GM12878 (cell line): ENCODE data around the gene TBC1D5. TPM values are rescaled to one million over a fixed set of nuclear protein-coding genes. Genes with fewer than 3 reads are reported as not detected.

Source experiments
- ATAC-seq: fragments of 200-7000 bp; cut with Tn5 transposase; 3 replicates; pipeline ENCODE4 v1.9.1; 2020; ENCODE audit warnings: mild to moderate bottlenecking, moderate library complexity
- BruUV-seq: library from RNA; stranded (reverse); fragments of 400-500 nt; replicated peaks from 2 replicates; lab custom pipeline; 2021; lab: Mats Ljungman, UMichigan
- CTCF ChIA-PET: fragments of 300-600 bp; sonication (Branson Sonifier 250); formaldehyde crosslinking; extraction: SDS; loops from one replicate; lab custom pipeline; 2021; ENCODE audit warnings: inconsistent platforms; lab: Yijun Ruan, JAX
- POLR2A ChIA-PET: fragments of 350-600 bp; formaldehyde crosslinking; extraction: SDS; loops from one replicate; lab custom pipeline; 2021; ENCODE audit warnings: inconsistent platforms; lab: Charles Lee
- RAD21 ChIA-PET: fragments of 300-600 bp; sonication (Branson Sonifier 250); formaldehyde crosslinking; loops from one replicate; lab custom pipeline; 2023; ENCODE audit warnings: antibody characterized with exemption; ENCODE audit not compliant: unreplicated experiment; lab: Charles Lee
- SMC1A ChIA-PET: fragments of 300-600 bp; sonication (Branson Sonifier 250); formaldehyde crosslinking; loops from one replicate; lab custom pipeline; 2023; ENCODE audit not compliant: unreplicated experiment, uncharacterized antibody; lab: Charles Lee
- DNase-seq: peaks from one replicate; pipeline ENCODE4 v3.0.0-alpha.2; 2011; ENCODE audit warnings: low read depth, low spot score
- FAIRE-seq: peaks from 3 replicates; lab custom pipeline; 2011; peaks lifted over from hg19 to GRCh38; lab: Jason Lieb, UNC
- H2AFZ ChIP-seq: 2 replicates; pipeline ENCODE4 v1.6.0; 2011; ENCODE audit warnings: low read depth, low read length, control low read depth; ENCODE audit not compliant: control insufficient read depth
- H3K27ac ChIP-seq: 2 replicates; pipeline ENCODE4 v1.5.1; 2011; ENCODE audit warnings: control low read depth; ENCODE audit not compliant: control insufficient read depth, insufficient read depth
- H3K27me3 ChIP-seq, 2 experiments: replicated peaks in 1 of 2; 2 replicates each; pipeline versions ENCODE4 v1.6.0 to v1.6.1; 2011; ENCODE audit warnings: low read length in 1 of 2; ENCODE audit not compliant: control insufficient read depth in 2 of 2, insufficient read depth in 2 of 2
- H3K36me3 ChIP-seq, 2 experiments: 2 replicates each; pipeline ENCODE4 v1.5.1; 2011; ENCODE audit warnings: low read length in 1 of 2; ENCODE audit not compliant: control insufficient read depth in 2 of 2, insufficient read depth in 2 of 2
- H3K4me1 ChIP-seq: 2 replicates; pipeline ENCODE4 v1.6.1; 2011; ENCODE audit warnings: mild to moderate bottlenecking, low read length, moderate library complexity, mixed read lengths; ENCODE audit not compliant: control insufficient read depth, insufficient read depth
- H3K4me2 ChIP-seq: 2 replicates; pipeline ENCODE4 v1.6.0; 2011; ENCODE audit warnings: control low read depth; ENCODE audit not compliant: control insufficient read depth, insufficient read depth
- H3K4me3 ChIP-seq: fragments of 200-600 bp; sonication (generic); 2 replicates; pipeline ENCODE4 v1.5.1; 2016
- H3K79me2 ChIP-seq: 2 replicates; pipeline ENCODE4 v1.6.0; 2011; ENCODE audit warnings: low read length; ENCODE audit not compliant: control insufficient read depth, insufficient read depth
- H3K9ac ChIP-seq: 2 replicates; pipeline ENCODE4 v1.8.0; 2011; ENCODE audit warnings: low read length, control low read depth, mixed read lengths; ENCODE audit not compliant: control insufficient read depth, insufficient read depth
- H3K9me3 ChIP-seq: replicated peaks from 3 replicates; pipeline ENCODE4 v1.5.1; 2011; ENCODE audit warnings: mild to moderate bottlenecking, low read length; ENCODE audit not compliant: control insufficient read depth, insufficient read depth
- H4K20me1 ChIP-seq: 2 replicates; pipeline ENCODE4 v1.6.0; 2011; ENCODE audit not compliant: control insufficient read depth, insufficient read depth
- ATF7 ChIP-seq: fragments of 450-650 bp; IDR thresholded peaks from 2 replicates; pipeline ENCODE4 v1.6.1; 2016; ENCODE audit warnings: low read depth, mild to moderate bottlenecking
- IRF4 ChIP-seq: IDR thresholded peaks from 2 replicates; pipeline ENCODE4 v1.6.1; 2011; ENCODE audit warnings: low read depth, low read length
- NFXL1 ChIP-seq: fragments of 450-650 bp; IDR thresholded peaks from 2 replicates; pipeline ENCODE4 v1.6.1; 2017; ENCODE audit warnings: antibody characterized with exemption, mild to moderate bottlenecking, borderline replicate concordance
- PAX5 ChIP-seq: IDR thresholded peaks from 2 replicates; pipeline ENCODE4 v1.6.1; 2011; ENCODE audit warnings: low read depth, low read length, borderline replicate concordance
- POLR2AphosphoS5 ChIP-seq: IDR thresholded peaks from 2 replicates; pipeline ENCODE4 v1.6.1; 2011; ENCODE audit warnings: mild to moderate bottlenecking, low read length, inconsistent platforms
- TBL1XR1 ChIP-seq: IDR thresholded peaks from 2 replicates; pipeline ENCODE4 v1.6.1; 2012; ENCODE audit warnings: low read depth, low read length, improper control_type of control experiment
- WGBS: methylation state at CpG from one replicate; pipeline ENCODE4 v1.1.6; 2016; ENCODE audit warnings: low lambda C conversion rate; ENCODE audit not compliant: insufficient replicate concordance, insufficient coverage; ENCODE audit errors: missing lambda C conversion rate; 5-methylcytosine and 5-hydroxymethylcytosine counted together
- in situ Hi-C: fragments of 300-500 bp; cut with MboI; formaldehyde crosslinking; loops from 9 replicates; pipeline ENCODE4 v1.14.3; 2018; ENCODE audit warnings: mixed read lengths
- intact Hi-C: fragments of 100-400 bp; cut with micrococcal nuclease; formaldehyde crosslinking; loops from one replicate; pipeline ENCODE4 v1.14.2; 2022; ENCODE audit not compliant: unreplicated experiment
- polyA plus RNA-seq, 11 experiments: library from polyadenylated mRNA; depleted of rRNA in 4 of 11; unstranded in 6 of 11; stranded (reverse) in 5 of 11; fragments of >200 nt; fragmentation: Nextera tagmentation in 4 of 11; fragmentation: Illumina TruSeq in 1 of 11; extraction: Ambion mirVana in 4 of 11; extraction: Trizol in 1 of 11; gene quantifications; 1 replicate in 1 of 11; 2 replicates in 10 of 11; pipeline versions ENCODE4 v1.2.1 to v1.2.3, GENCODE V29; 2011 to 2016; ENCODE audit warnings: inconsistent platforms in 2 of 11, missing spikeins in 2 of 11, low read depth in 1 of 11
- total RNA-seq, 4 experiments: library from RNA; depleted of rRNA in 3 of 4; stranded (reverse); fragments of >200 nt in 3 of 4; fragmentation: Illumina TruSeq in 1 of 4; extraction: Trizol in 1 of 4; gene quantifications; 2 replicates each; pipeline versions ENCODE4 v1.2.1 to v1.2.3, GENCODE V29; 2013 to 2021
- TF ChIP-seq, protein P1 (sequence below): fragments of 450-650 bp; formaldehyde crosslinking; IDR thresholded peaks from 2 replicates; pipeline ENCODE4 v1.4.0; 2022; ENCODE audit warnings: mild to moderate bottlenecking, moderate library complexity
- TF ChIP-seq, protein P2 (sequence below): fragments of 450-650 bp; IDR thresholded peaks from 2 replicates; pipeline ENCODE4 v1.6.1; 2017; ENCODE audit warnings: mild to moderate bottlenecking
- TF ChIP-seq, protein P3 (sequence below): fragments of 450-650 bp; IDR thresholded peaks from 2 replicates; pipeline ENCODE4 v1.6.1; 2014; ENCODE audit warnings: mild to moderate bottlenecking

The TBC1D5 gene
- total and polyA plus RNA-seq, 10 of the 15 experiments (the other 5 are each of a cell fraction or from before 2014, with no cell fraction given), result 5.5 to 61.0 (median 43.8) TPM

DNA sequence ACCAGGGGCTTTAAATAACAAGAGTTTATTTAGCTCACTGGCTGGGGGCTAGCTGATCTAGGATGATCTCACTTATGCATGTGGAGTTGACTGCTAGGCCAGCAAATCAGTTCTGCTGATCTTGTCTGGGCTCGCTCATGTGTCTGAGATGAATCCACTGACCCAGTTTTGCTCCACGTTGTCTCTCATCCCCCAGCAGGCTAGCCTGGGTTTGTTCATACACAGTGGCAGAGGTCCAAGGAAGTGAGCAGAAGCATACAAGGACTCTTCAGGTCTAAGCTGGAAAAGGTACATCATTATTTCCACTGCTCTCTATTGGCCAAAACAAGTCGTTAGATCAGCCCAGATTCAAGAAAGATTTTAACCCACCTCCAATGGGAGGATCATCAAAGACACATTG lies 619.7 kb downstream of the TBC1D5 start:
- POLR2A ChIA-PET, result no interaction called here

More for the DNA sequence above, 619.7 kb downstream of the TBC1D5 start:
- ChIA-PET RAD21 (no interaction called here), CTCF (interaction anchor here (1.2 kb wide), 1 partner anchor 12 kb away, joined by 3 read pairs; no protein-coding TSS in a partner anchor), SMC1A (interaction anchor here (0.8 kb wide), 1 partner anchor 29 kb away, joined by 3 read pairs; no protein-coding TSS in a partner anchor)
- Histone ChIP-seq H3K4me1 (no peaks in the 10 kb centered on the region), H3K36me3 (no peaks in the 10 kb centered on the region), H3K79me2 (no peaks in the 10 kb centered on the region), H3K27me3 (no peaks in the 10 kb centered on the region), H3K4me3 (no peak overlapping the region), H3K9ac (no peak overlapping the region), H4K20me1 (no peaks in the 10 kb centered on the region), H3K4me2 (no peak overlapping the region), H3K9me3 (peaks cover 3% of the 10 kb centered on the region; the same call in 2 of the 3 replicates), H2AFZ (no peak overlapping the region), H3K27ac (no peak overlapping the region)
- intact Hi-C loops (no loop called here), in situ Hi-C loops (no loop called here)
- no TSS peak for BruUV-seq
- no peak for DNase-seq
- ATAC-seq, result no peak
- no peak for FAIRE-seq
- 47% methylated on average over 3 of the region's 3 CpGs for WGBS
- TF ChIP-seq, protein P1, sequence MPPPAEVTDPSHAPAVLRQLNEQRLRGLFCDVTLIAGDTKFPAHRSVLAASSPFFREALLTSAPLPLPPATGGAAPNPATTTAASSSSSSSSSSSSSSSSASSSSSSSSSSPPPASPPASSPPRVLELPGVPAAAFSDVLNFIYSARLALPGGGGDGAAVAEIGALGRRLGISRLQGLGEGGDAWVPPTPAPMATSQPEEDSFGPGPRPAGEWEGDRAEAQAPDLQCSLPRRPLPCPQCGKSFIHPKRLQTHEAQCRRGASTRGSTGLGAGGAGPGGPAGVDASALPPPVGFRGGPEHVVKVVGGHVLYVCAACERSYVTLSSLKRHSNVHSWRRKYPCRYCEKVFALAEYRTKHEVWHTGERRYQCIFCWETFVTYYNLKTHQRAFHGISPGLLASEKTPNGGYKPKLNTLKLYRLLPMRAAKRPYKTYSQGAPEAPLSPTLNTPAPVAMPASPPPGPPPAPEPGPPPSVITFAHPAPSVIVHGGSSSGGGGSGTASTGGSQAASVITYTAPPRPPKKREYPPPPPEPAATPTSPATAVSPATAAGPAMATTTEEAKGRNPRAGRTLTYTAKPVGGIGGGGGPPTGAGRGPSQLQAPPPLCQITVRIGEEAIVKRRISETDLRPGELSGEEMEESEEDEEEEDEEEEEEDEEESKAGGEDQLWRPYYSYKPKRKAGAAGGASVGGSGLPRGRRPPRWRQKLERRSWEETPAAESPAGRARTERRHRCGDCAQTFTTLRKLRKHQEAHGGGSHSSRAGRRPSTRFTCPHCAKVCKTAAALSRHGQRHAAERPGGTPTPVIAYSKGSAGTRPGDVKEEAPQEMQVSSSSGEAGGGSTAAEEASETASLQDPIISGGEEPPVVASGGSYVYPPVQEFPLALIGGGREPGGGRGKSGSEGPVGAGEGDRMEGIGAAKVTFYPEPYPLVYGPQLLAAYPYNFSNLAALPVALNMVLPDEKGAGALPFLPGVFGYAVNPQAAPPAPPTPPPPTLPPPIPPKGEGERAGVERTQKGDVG (CRISPR knock-in tag), result no peak
- no peak for TF ChIP-seq PAX5
- TF ChIP-seq NFXL1, result no peak
- TF ChIP-seq IRF4, result no peak
- TF ChIP-seq, protein P2, sequence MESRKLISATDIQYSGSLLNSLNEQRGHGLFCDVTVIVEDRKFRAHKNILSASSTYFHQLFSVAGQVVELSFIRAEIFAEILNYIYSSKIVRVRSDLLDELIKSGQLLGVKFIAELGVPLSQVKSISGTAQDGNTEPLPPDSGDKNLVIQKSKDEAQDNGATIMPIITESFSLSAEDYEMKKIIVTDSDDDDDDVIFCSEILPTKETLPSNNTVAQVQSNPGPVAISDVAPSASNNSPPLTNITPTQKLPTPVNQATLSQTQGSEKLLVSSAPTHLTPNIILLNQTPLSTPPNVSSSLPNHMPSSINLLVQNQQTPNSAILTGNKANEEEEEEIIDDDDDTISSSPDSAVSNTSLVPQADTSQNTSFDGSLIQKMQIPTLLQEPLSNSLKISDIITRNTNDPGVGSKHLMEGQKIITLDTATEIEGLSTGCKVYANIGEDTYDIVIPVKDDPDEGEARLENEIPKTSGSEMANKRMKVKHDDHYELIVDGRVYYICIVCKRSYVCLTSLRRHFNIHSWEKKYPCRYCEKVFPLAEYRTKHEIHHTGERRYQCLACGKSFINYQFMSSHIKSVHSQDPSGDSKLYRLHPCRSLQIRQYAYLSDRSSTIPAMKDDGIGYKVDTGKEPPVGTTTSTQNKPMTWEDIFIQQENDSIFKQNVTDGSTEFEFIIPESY, result no peak
- no peak for TF ChIP-seq POLR2AphosphoS5
- no peak for TF ChIP-seq ATF7
- TF ChIP-seq, protein P3, sequence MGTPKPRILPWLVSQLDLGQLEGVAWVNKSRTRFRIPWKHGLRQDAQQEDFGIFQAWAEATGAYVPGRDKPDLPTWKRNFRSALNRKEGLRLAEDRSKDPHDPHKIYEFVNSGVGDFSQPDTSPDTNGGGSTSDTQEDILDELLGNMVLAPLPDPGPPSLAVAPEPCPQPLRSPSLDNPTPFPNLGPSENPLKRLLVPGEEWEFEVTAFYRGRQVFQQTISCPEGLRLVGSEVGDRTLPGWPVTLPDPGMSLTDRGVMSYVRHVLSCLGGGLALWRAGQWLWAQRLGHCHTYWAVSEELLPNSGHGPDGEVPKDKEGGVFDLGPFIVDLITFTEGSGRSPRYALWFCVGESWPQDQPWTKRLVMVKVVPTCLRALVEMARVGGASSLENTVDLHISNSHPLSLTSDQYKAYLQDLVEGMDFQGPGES, result no peak
- no peak for TF ChIP-seq TBL1XR1
